OCI-LY3 (cell line): ENCODE measurements around the gene EDA.

Experiments used
- H2AFZ ChIP-seq: fragments of 200-600, 300-600 bp; shearing (Covaris generic); 2 replicates; pipeline ENCODE4 v1.6.0; 2014; ENCODE audit warnings: antibody characterized with exemption, low read depth, low read length
- H3K27ac ChIP-seq: fragments of 200-600, 300-600 bp; sonication (generic); 2 replicates; pipeline ENCODE4 v1.5.1; 2014; ENCODE audit warnings: mild to moderate bottlenecking, low read length, moderate library complexity, mixed read lengths
- H3K27me3 ChIP-seq: fragments of 200-600, 300-600 bp; sonication (generic); 2 replicates; pipeline ENCODE4 v1.6.1; 2014; ENCODE audit warnings: low read depth, low read length, mixed read lengths
- H3K36me3 ChIP-seq: fragments of 200-600, 300-600 bp; sonication (generic); replicated peaks from 2 replicates; pipeline ENCODE3; 2014; ENCODE audit warnings: low read depth, low read length, mixed read lengths
- H3K4me1 ChIP-seq: fragments of 300-600, 200-600 bp; sonication (generic); 2 replicates; pipeline ENCODE4 v1.6.1; 2014; ENCODE audit warnings: low read length, mixed read lengths
- H3K4me2 ChIP-seq: fragments of 200-600, 300-600 bp; sonication (generic); 2 replicates; pipeline ENCODE4 v1.6.1; 2014; ENCODE audit warnings: low read length, mixed read lengths
- H3K4me3 ChIP-seq: fragments of 300-600, 200-600 bp; sonication (generic); 2 replicates; pipeline ENCODE4 v1.5.1; 2014; ENCODE audit warnings: antibody characterized with exemption, mild to moderate bottlenecking, low read length, moderate library complexity
- H3K79me2 ChIP-seq: fragments of 300-600, 200-600 bp; shearing (Covaris generic); 2 replicates; pipeline ENCODE4 v1.6.1; 2014; ENCODE audit warnings: mild to moderate bottlenecking, low read length, mixed read lengths
- H3K9ac ChIP-seq: fragments of 300-600, 200-600 bp; shearing (Covaris generic); 2 replicates; pipeline ENCODE4 v1.6.0; 2014; ENCODE audit warnings: mild to moderate bottlenecking, low read length, moderate library complexity
- H3K9me3 ChIP-seq: fragments of 200-600, 300-600 bp; shearing (Covaris generic); 2 replicates; pipeline ENCODE4 v1.6.1; 2014; ENCODE audit warnings: low read length, mixed read lengths; ENCODE audit not compliant: insufficient read depth
- H4K20me1 ChIP-seq: fragments of 200-600, 300-600 bp; sonication (generic); 2 replicates; pipeline ENCODE4 v1.6.1; 2016; ENCODE audit warnings: low read length, mixed read lengths; ENCODE audit not compliant: insufficient read depth
- CTCF ChIP-seq: fragments of 200-600, 300-600 bp; sonication (generic); IDR thresholded peaks from 2 replicates; pipeline ENCODE4 v1.5.1; 2014; ENCODE audit warnings: antibody characterized with exemption, low read length, low read depth
- EZH2phosphoT487 ChIP-seq: fragments of 200-600 bp; shearing (Covaris generic); IDR thresholded peaks from 2 replicates; pipeline ENCODE4 v1.6.1; 2018; ENCODE audit warnings: antibody characterized with exemption, mixed run types, low read depth

Gene EDA

GRCh38 chrX:70041993-70042392 is 426.1 kb downstream of the EDA start:
- Histone ChIP-seq H3K4me3 (no peak overlapping the region), H3K36me3 (no peaks in the 10 kb centered on the region), H3K79me2 (no peaks in the 10 kb centered on the region), H4K20me1 (no peaks in the 10 kb centered on the region), H3K4me2 (no peak overlapping the region), H3K27ac (no peak overlapping the region), H3K9me3 (no peaks in the 10 kb centered on the region), H3K4me1 (no peaks in the 10 kb centered on the region), H3K9ac (no peak overlapping the region), H2AFZ (no peak overlapping the region), H3K27me3 (no peaks in the 10 kb centered on the region)
- TF ChIP-seq CTCF (no peak), EZH2phosphoT487 (no peak)

DNA sequence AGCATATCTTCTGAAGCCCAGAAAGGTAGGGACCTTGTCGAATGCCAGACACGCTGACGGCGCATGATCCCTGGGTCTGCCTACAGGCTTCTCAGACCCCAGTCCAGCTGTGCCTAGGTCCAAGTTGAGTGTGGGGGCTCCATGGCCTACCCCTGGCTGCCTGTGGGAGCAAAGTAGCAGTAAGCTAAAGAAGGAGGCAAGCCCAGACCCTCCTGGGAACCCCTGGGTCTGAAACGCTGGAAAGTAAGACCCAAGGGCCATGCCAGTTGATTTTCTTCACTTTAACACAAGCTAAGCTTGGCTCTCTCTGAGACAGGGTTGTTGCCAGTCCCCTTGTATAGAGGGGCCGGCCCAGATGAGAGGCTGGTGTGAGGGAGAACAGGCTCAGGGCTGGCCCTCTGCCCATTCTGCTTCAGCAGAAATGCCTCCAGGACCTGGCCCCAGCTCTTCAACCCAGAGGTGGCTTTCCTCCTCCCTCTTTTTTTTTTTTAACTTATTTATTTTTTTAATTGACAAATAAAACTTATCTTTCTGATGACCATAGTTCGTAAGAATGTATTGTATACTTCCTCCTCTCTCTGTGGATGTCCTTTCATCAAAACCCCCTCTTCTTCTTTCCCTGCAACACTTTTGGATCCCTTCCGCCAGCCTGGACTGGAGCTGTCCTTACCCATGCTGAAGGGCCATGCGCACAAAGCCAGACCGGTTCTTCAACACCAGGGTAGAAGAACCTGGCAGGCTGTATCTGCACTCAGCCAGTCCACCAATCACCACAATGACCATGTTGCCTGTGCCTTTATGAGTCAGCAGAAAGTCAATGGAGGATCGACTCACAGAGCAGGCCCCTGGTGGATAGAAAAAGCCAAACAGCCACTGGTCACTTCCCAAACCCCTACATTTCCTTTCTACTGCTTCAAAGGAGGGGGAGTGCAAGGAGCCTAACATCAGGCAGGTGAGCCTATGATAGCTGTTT is 426.8 kb downstream of the EDA start:
- no peak overlapping the region for H3K27ac ChIP-seq
- no peak overlapping the region for H2AFZ ChIP-seq
- H3K4me1 ChIP-seq, result no peaks in the 10 kb centered on the region
- no peaks in the 10 kb centered on the region for H4K20me1 ChIP-seq
- no peaks in the 10 kb centered on the region for H3K27me3 ChIP-seq
- no peak overlapping the region for H3K9ac ChIP-seq
- H3K9me3 ChIP-seq, result no peaks in the 10 kb centered on the region
- H3K4me2 ChIP-seq, result no peak overlapping the region
- no peak overlapping the region for H3K4me3 ChIP-seq
- no peaks in the 10 kb centered on the region for H3K36me3 ChIP-seq
- H3K79me2 ChIP-seq, result no peaks in the 10 kb centered on the region
- TF ChIP-seq CTCF (no peak), EZH2phosphoT487 (no peak)

- H4K20me1 ChIP-seq, result no peaks in the 10 kb centered on the region
- no peak for TF ChIP-seq CTCF
- no peak for TF ChIP-seq EZH2phosphoT487
- no peak overlapping the region for H3K9ac ChIP-seq
- H3K9me3 ChIP-seq, result no peaks in the 10 kb centered on the region
- no peak overlapping the region for H3K4me2 ChIP-seq
- no peaks in the 10 kb centered on the region for H3K36me3 ChIP-seq
- no peak overlapping the region for H3K4me3 ChIP-seq
- H3K27me3 ChIP-seq, result no peaks in the 10 kb centered on the region
- H2AFZ ChIP-seq, result no peak overlapping the region
- H3K79me2 ChIP-seq, result no peaks in the 10 kb centered on the region
- no peak overlapping the region for H3K27ac ChIP-seq
- H3K4me1 ChIP-seq, result no peaks in the 10 kb centered on the region
These were observed 427.8 kb downstream of the EDA start for GRCh38 chrX:70043685-70044084.

DNA sequence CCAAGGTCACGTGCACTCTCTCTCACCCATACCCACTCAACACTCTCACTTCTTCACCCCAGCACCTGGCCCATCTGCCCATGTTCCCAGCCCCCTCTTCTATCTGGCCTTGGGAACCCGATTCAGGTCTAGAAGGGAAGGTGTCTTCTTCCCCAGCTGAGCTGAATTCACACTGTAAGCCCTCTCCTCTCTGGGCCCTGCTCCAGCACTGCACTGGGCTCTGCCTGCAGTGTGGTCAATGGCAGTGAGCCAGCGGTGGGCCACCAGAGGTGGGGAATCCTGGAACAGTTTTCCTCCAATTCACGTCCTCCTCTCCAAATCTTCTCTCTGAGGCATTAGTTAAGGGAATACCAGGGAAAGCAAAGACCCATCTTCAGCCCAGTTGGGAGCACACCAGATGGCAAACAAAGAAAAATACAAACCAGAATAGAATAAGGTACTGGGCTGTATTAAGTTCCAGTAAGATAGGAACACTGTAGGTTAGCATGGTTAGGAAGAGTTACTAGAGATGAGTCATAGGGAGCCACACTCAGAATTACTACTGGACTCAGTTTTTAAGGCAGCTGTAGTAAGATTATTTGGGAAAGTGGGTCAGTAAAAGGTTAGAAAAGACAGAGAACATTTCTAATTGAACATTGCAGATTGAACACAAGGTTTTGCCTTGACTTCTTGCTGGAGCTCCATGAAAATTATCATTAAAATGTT is 428.8 kb downstream of the EDA start:
- Histone ChIP-seq H3K36me3 (no peaks in the 10 kb centered on the region), H2AFZ (no peak overlapping the region), H3K9me3 (no peaks in the 10 kb centered on the region), H3K27ac (no peak overlapping the region), H3K79me2 (no peaks in the 10 kb centered on the region), H3K4me3 (no peak overlapping the region), H3K27me3 (no peaks in the 10 kb centered on the region), H3K4me2 (no peak overlapping the region), H3K9ac (no peak overlapping the region), H4K20me1 (no peaks in the 10 kb centered on the region), H3K4me1 (no peaks in the 10 kb centered on the region)
- TF ChIP-seq CTCF, result no peak
- no peak for TF ChIP-seq EZH2phosphoT487
